Nephron (organoid): ENCODE results near the gene MGMT.
"Not testable (repeated sequence)": the region's sequence is repeated elsewhere in the genome, so short reads cannot be mapped to it uniquely, and the experiment has no call there.

ENCODE experiments used
- H3K27ac Mint-ChIP-seq, 3 experiments: 2 replicates each; pipeline ENCODE4 v1.8.0; 2020; ENCODE audit warnings: mixed read lengths in 3 of 3, mild to moderate bottlenecking in 2 of 3, moderate library complexity in 1 of 3
- H3K27me3 Mint-ChIP-seq: 2 replicates; pipeline ENCODE4 v1.8.0; 2021; ENCODE audit warnings: low read depth, mild to moderate bottlenecking, moderate library complexity, mixed read lengths
- H3K36me3 Mint-ChIP-seq: 2 replicates; pipeline ENCODE4 v1.8.0; 2020; ENCODE audit warnings: low read depth, mixed read lengths
- H3K4me1 Mint-ChIP-seq: 2 replicates; pipeline ENCODE4 v1.8.0; 2020; ENCODE audit warnings: mixed read lengths
- H3K4me3 Mint-ChIP-seq, 3 experiments: 2 replicates each; pipeline ENCODE4 v1.8.0; 2020; ENCODE audit warnings: mild to moderate bottlenecking in 3 of 3, mixed read lengths in 3 of 3, moderate library complexity in 2 of 3
- H3K9me3 Mint-ChIP-seq: 2 replicates; pipeline ENCODE4 v1.8.0; 2020; ENCODE audit warnings: mixed read lengths
- TF ChIP-seq, protein P1 (sequence below), 3 experiments: fragments of 200-600 bp; sonication (generic); IDR thresholded peaks; one replicate each; pipeline ENCODE4 v1.5.0; 2021; ENCODE audit warnings: antibody characterized with exemption in 3 of 3; ENCODE audit not compliant: unreplicated experiment in 3 of 3

MGMT gene

DNA sequence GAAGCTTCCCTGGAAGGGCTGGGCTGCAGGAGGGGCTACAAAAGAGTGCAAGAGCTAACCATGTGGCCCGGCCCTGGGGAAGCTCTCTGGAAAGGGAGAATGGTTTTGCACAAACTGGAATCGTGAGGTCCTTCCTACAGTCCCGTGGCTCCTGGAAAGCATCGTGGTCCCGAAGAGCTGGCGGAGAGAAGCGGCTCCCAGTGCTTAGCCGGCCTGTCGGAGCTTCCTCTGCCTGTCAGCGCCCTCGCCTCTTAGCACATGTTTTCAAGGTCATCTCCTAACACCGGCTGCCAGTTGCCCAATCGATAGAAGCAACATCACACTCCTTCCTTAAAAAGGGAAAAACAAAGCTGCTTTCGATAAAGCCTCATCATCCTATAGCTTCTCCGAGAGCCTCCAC lies 42.1 kb upstream of the MGMT start:
- peaks cover 6% of the 10 kb centered on the region for H3K27me3 Mint-ChIP-seq
- no peak overlapping the region for H3K27ac Mint-ChIP-seq
- no peak overlapping the region for H3K4me3 Mint-ChIP-seq
- H3K36me3 Mint-ChIP-seq = no peaks in the 10 kb centered on the region
- peaks cover 12% of the 10 kb centered on the region for H3K4me1 Mint-ChIP-seq
- H3K9me3 Mint-ChIP-seq = no peaks in the 10 kb centered on the region
- TF ChIP-seq, protein P1, sequence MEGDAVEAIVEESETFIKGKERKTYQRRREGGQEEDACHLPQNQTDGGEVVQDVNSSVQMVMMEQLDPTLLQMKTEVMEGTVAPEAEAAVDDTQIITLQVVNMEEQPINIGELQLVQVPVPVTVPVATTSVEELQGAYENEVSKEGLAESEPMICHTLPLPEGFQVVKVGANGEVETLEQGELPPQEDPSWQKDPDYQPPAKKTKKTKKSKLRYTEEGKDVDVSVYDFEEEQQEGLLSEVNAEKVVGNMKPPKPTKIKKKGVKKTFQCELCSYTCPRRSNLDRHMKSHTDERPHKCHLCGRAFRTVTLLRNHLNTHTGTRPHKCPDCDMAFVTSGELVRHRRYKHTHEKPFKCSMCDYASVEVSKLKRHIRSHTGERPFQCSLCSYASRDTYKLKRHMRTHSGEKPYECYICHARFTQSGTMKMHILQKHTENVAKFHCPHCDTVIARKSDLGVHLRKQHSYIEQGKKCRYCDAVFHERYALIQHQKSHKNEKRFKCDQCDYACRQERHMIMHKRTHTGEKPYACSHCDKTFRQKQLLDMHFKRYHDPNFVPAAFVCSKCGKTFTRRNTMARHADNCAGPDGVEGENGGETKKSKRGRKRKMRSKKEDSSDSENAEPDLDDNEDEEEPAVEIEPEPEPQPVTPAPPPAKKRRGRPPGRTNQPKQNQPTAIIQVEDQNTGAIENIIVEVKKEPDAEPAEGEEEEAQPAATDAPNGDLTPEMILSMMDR (IDR thresholded peaks at IDR 0.05; ENCODE audit: unreplicated experiment in 3 of 3) = no peak

DNA sequence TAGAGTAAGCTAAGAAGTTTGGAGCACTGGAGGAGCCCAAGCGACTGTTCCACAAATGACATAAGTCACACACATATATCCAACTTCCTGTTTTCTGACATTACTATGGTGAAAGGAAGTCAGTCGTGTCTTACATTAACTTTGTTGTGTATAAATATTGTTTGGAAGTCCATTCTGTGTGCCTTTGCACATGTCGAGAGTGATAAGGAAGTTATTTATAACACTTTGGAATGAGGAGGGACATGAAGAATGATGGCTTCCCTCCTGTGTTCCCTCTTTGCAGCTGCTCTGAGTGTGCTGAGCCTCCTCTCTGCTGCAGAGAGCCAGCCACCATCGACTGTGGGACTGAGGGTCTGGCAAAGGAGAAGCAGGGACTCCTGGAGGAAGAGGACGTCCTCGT lies 40.4 kb upstream of the MGMT start:
- H3K27ac Mint-ChIP-seq = no peak overlapping the region
- H3K4me1 Mint-ChIP-seq = peaks cover 12% of the 10 kb centered on the region
- peaks cover 5% of the 10 kb centered on the region for H3K27me3 Mint-ChIP-seq
- no peaks in the 10 kb centered on the region for H3K9me3 Mint-ChIP-seq
- TF ChIP-seq, protein P1 (IDR thresholded peaks at IDR 0.05; ENCODE audit: unreplicated experiment in 3 of 3) = no peak
- no peak overlapping the region for H3K4me3 Mint-ChIP-seq
- no peaks in the 10 kb centered on the region for H3K36me3 Mint-ChIP-seq

DNA sequence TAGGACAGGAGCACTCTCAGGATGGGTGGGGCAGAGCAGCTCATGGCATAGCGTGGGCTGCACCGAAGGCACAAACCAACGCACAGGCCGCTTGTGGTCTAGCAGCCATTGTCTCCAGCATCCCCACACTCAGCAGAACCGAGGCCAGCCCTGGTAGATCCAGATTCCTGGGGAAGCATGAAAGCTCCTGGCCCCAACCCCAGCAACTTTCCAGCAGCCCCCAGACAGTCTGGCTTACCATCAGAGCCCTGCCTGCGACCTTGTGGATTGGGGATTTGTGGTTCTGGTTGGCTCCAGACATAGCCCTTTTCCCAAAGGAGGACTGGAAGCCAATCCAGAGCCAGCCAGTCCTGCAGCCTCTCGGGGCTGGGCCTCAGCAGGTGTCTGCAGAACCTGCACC lies 33.8 kb upstream of the MGMT start:
- no peaks in the 10 kb centered on the region for H3K36me3 Mint-ChIP-seq
- H3K4me3 Mint-ChIP-seq = no peak overlapping the region
- H3K4me1 Mint-ChIP-seq = no peaks in the 10 kb centered on the region
- TF ChIP-seq, protein P1 (IDR thresholded peaks at IDR 0.05; ENCODE audit: unreplicated experiment in 3 of 3) = no peak
- H3K9me3 Mint-ChIP-seq = peaks cover 10% of the 10 kb centered on the region
- H3K27me3 Mint-ChIP-seq = peaks cover 32% of the 10 kb centered on the region
- H3K27ac Mint-ChIP-seq = no peak overlapping the region

DNA sequence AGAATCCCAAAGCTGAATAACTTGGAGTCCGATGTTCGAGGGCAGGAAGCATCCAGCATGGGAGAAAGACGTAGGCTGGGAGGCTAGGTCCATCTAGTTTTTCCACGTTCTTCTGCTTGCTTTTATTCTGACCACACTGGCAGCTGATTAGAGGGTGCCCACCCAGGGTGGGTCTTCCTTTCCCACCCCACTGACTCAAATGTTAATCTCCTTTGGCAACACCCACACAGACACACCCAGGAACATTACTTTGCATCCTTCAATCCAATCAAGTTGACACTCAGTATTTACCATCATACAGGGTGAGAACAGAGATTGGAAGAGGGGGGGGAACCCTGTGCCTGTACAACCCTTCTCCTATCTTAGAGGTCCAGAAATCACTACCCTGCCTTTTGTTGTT lies 31.3 kb upstream of the MGMT start:
- H3K36me3 Mint-ChIP-seq, H3K4me1 Mint-ChIP-seq, H3K9me3 Mint-ChIP-seq, H3K4me3 Mint-ChIP-seq, H3K27ac Mint-ChIP-seq: not testable (repeated sequence)
- peaks cover 38% of the 10 kb centered on the region for H3K27me3 Mint-ChIP-seq

DNA sequence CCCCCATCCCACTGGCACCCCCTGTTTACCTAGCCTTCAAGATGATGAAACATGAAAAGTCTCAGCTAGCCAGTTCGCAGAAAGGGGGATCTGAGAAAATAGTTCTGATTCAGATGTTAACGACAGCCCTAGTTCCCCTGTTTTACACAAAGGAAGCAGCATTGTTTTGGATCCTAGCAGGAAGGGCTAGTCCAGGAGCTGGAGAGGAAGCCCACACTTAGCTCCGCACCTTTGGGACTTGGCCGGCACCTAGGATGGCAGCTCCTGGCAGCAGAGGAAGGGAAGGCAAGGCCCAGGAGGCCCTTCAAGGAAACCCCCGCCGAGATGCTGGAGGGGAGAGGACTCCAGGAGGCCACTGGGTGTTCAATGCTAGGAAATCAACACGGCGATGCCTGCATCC lies 29.0 kb upstream of the MGMT start:
- H3K27me3 Mint-ChIP-seq = peaks cover 50% of the 10 kb centered on the region
- TF ChIP-seq, protein P1 (IDR thresholded peaks at IDR 0.05; ENCODE audit: unreplicated experiment in 3 of 3) = no peak
- H3K4me1 Mint-ChIP-seq = no peaks in the 10 kb centered on the region
- peaks cover 10% of the 10 kb centered on the region for H3K9me3 Mint-ChIP-seq
- H3K4me3 Mint-ChIP-seq = no peak overlapping the region
- H3K36me3 Mint-ChIP-seq = no peaks in the 10 kb centered on the region
- H3K27ac Mint-ChIP-seq = no peak overlapping the region

DNA sequence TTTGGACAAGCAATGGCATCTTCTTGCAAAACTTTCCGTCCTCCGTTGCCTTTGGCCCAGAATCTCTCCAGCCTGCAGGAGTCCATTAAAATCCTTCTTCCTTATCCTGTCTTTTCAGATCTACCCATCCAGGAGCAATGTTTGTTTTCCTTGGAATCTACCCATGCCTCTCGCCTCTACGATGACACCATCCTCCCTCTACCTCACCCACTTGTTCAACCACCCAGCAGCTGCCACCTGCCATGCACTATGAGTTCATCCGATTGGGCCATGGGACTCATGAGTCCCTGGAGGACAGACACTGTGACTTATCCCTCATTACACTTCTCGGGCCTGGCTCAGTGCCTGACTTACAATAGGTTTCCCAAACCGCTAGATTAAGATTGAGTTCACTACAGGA lies 26.8 kb upstream of the MGMT start:
- H3K4me1 Mint-ChIP-seq = no peaks in the 10 kb centered on the region

More for the DNA sequence above, 26.8 kb upstream of the MGMT start:
- peaks cover 8% of the 10 kb centered on the region for H3K9me3 Mint-ChIP-seq
- no peak overlapping the region for H3K27ac Mint-ChIP-seq
- TF ChIP-seq, protein P1 (IDR thresholded peaks at IDR 0.05; ENCODE audit: unreplicated experiment in 3 of 3) = no peak
- no peaks in the 10 kb centered on the region for H3K36me3 Mint-ChIP-seq
- H3K27me3 Mint-ChIP-seq = peaks cover 42% of the 10 kb centered on the region
- no peak overlapping the region for H3K4me3 Mint-ChIP-seq
